Astrocyte (in vitro differentiated cells and primary cell): ENCODE measurements around the gene ASIC3. TPM values are rescaled to one million over a fixed set of nuclear protein-coding genes. Genes with fewer than 3 reads are reported as not detected.

ENCODE experiments used
- DNase-seq: peaks from one replicate; pipeline ENCODE4 v3.0.0-alpha.2; 2010; ENCODE audit warnings: low read depth
- FAIRE-seq: peaks from 2 replicates; lab custom pipeline; 2011; peaks lifted over from hg19 to GRCh38; lab: Jason Lieb, UNC
- H2AFZ ChIP-seq: 2 replicates; pipeline ENCODE4 v1.6.0; 2012; ENCODE audit warnings: low read depth, low read length, inconsistent platforms
- H3K27ac ChIP-seq: 2 replicates; pipeline ENCODE4 v1.5.1; 2011; ENCODE audit warnings: low read depth, low read length, inconsistent platforms
- H3K27me3 ChIP-seq: 2 replicates; pipeline ENCODE4 v1.6.0; 2011; ENCODE audit warnings: low read length, inconsistent platforms; ENCODE audit not compliant: insufficient read depth
- H3K36me3 ChIP-seq: 2 replicates; pipeline ENCODE4 v1.5.1; 2011; ENCODE audit warnings: low read length, inconsistent platforms; ENCODE audit not compliant: insufficient read depth
- H3K4me1 ChIP-seq: 2 replicates; pipeline ENCODE4 v1.5.1; 2011; ENCODE audit warnings: low read length, inconsistent platforms; ENCODE audit not compliant: insufficient read depth
- H3K4me2 ChIP-seq: 2 replicates; pipeline ENCODE4 v1.6.0; 2012; ENCODE audit warnings: low read length, inconsistent platforms
- H3K4me3 ChIP-seq: 2 replicates; pipeline ENCODE4 v1.5.1; 2011; ENCODE audit warnings: low read depth, mild to moderate bottlenecking, low read length, inconsistent platforms; ENCODE audit not compliant: insufficient read depth
- H3K79me2 ChIP-seq: 2 replicates; pipeline ENCODE4 v1.6.0; 2012; ENCODE audit warnings: mild to moderate bottlenecking, low read length, inconsistent platforms; ENCODE audit not compliant: insufficient read depth
- H3K9ac ChIP-seq: 2 replicates; pipeline ENCODE4 v1.6.0; 2012; ENCODE audit warnings: mild to moderate bottlenecking, low read length, inconsistent platforms
- H3K9me3 ChIP-seq: 2 replicates; pipeline ENCODE4 v1.5.1; 2012; ENCODE audit warnings: low read depth, mild to moderate bottlenecking, low read length, inconsistent platforms; ENCODE audit not compliant: insufficient read depth
- H4K20me1 ChIP-seq: 2 replicates; pipeline ENCODE4 v1.6.0; 2012; ENCODE audit warnings: low read length, inconsistent platforms; ENCODE audit not compliant: insufficient read depth
- H3K27ac Mint-ChIP-seq: one replicate; pipeline ENCODE4 v1.8.0; 2021; ENCODE audit warnings: mild to moderate bottlenecking, mixed read lengths; ENCODE audit not compliant: unreplicated experiment
- H3K27me3 Mint-ChIP-seq: one replicate; pipeline ENCODE4 v1.8.0; 2021; ENCODE audit warnings: low read depth, mixed read lengths; ENCODE audit not compliant: unreplicated experiment
- H3K36me3 Mint-ChIP-seq: one replicate; pipeline ENCODE4 v1.8.0; 2021; ENCODE audit warnings: low read depth, mixed read lengths; ENCODE audit not compliant: unreplicated experiment
- H3K4me1 Mint-ChIP-seq: one replicate; pipeline ENCODE4 v1.8.0; 2021; ENCODE audit warnings: low read depth, mixed read lengths; ENCODE audit not compliant: unreplicated experiment
- H3K4me3 Mint-ChIP-seq: one replicate; pipeline ENCODE4 v1.8.0; 2021; ENCODE audit warnings: mild to moderate bottlenecking, moderate library complexity, mixed read lengths; ENCODE audit not compliant: unreplicated experiment
- H3K9me3 Mint-ChIP-seq: one replicate; pipeline ENCODE4 v1.8.0; 2021; ENCODE audit warnings: mild to moderate bottlenecking, mixed read lengths; ENCODE audit not compliant: unreplicated experiment
- CTCF ChIP-seq: IDR thresholded peaks from 2 replicates; pipeline ENCODE4 v1.5.1; 2011; ENCODE audit warnings: low read depth, mild to moderate bottlenecking, inconsistent platforms, low read length, moderate library complexity; ENCODE audit not compliant: insufficient read depth
- EZH2 ChIP-seq: IDR thresholded peaks from 2 replicates; pipeline ENCODE4 v1.6.1; 2012; ENCODE audit warnings: mild to moderate bottlenecking, low read length, inconsistent platforms; ENCODE audit not compliant: insufficient read depth
- total RNA-seq: library from RNA; stranded (reverse); gene quantifications from 2 replicates; pipeline ENCODE4 v1.2.1, GENCODE V29; 2021

ASIC3 gene
- total RNA-seq, 1 donor from 2014 or later: 3.9 TPM

GRCh38 chr7:151088856-151089699, 40.7 kb downstream of the ASIC3 start:
- peak overlapping the region; percentile 61 for H3K27ac ChIP-seq
- H3K9me3 ChIP-seq: no peaks in the 10 kb centered on the region
- H3K27ac Mint-ChIP-seq: peak overlapping the region; percentile 83
- peaks cover 73% of the 10 kb centered on the region for H3K79me2 ChIP-seq
- H3K36me3 Mint-ChIP-seq: peaks cover 5% of the 10 kb centered on the region
- H3K9me3 Mint-ChIP-seq: no peaks in the 10 kb centered on the region
- peak overlapping the region; percentile 88 for H3K4me3 Mint-ChIP-seq
- peaks cover 32% of the 10 kb centered on the region for H3K4me1 ChIP-seq
- peak overlapping the region; percentile 82 for H3K9ac ChIP-seq
- H3K27me3 Mint-ChIP-seq: no peaks in the 10 kb centered on the region
- peaks cover 70% of the 10 kb centered on the region for H4K20me1 ChIP-seq
- H3K4me3 ChIP-seq: peak overlapping the region; percentile 83
- H3K4me2 ChIP-seq: peak overlapping the region; percentile 99
- no peaks in the 10 kb centered on the region for H3K27me3 ChIP-seq
- H2AFZ ChIP-seq: peak overlapping the region; percentile 8
- H3K4me1 Mint-ChIP-seq: peaks cover 34% of the 10 kb centered on the region
- DNase-seq (peak; percentile 52), FAIRE-seq (no peak)
- TF ChIP-seq CTCF: no peak
- TF ChIP-seq EZH2: no peak
- no peaks in the 10 kb centered on the region for H3K36me3 ChIP-seq

- FAIRE-seq: no peak
- no peak for DNase-seq
- Histone ChIP-seq H3K27ac (peak overlapping the region; percentile 61), H3K4me2 (peak overlapping the region; percentile 99), H3K9me3 (no peaks in the 10 kb centered on the region), H3K4me3 (no peak overlapping the region), H3K4me1 (peaks cover 32% of the 10 kb centered on the region), H3K9ac (peak overlapping the region; percentile 82), H2AFZ (no peak overlapping the region), H4K20me1 (peaks cover 80% of the 10 kb centered on the region), H3K36me3 (no peaks in the 10 kb centered on the region), H3K79me2 (peaks cover 83% of the 10 kb centered on the region), H3K27me3 (no peaks in the 10 kb centered on the region)
- no peaks in the 10 kb centered on the region for H3K9me3 Mint-ChIP-seq
- H3K36me3 Mint-ChIP-seq: peaks cover 5% of the 10 kb centered on the region
- no peak for TF ChIP-seq CTCF
- no peak for TF ChIP-seq EZH2
- peak overlapping the region; percentile 83 for H3K27ac Mint-ChIP-seq
- no peaks in the 10 kb centered on the region for H3K27me3 Mint-ChIP-seq
- H3K4me1 Mint-ChIP-seq: peaks cover 38% of the 10 kb centered on the region
- peak overlapping the region; percentile 88 for H3K4me3 Mint-ChIP-seq
These were observed 41.8 kb downstream of the ASIC3 start for GRCh38 chr7:151089893-151090730.
